Measurements from ENCODE around the gene PIGBOS1.
"Not testable (repeated sequence)": the region's sequence is repeated elsewhere in the genome, so short reads cannot be mapped to it uniquely, and the experiment has no call there.

GRCh38 chr15:55302801-55303200 is 16.1 kb downstream of the PIGBOS1 start:
- not testable (repeated sequence) for TF ChIP-seq CTCF (IDR thresholded peaks at IDR 0.05; ENCODE audit: insufficient read depth, low read depth, low read length); EZH2 (IDR thresholded peaks at IDR 0.05; ENCODE audit: insufficient read depth, low read length)

All from astrocyte (in vitro differentiated cells and primary cell).